Nephron progenitor cell (in vitro differentiated cells): ENCODE measurements around the gene ARL5C.

Experiments used
- DNase-seq: peaks from one replicate; pipeline ENCODE4 v3.0.0; 2021
- H3K27ac Mint-ChIP-seq: 2 replicates; pipeline ENCODE4 v1.8.0; 2021; ENCODE audit warnings: mild to moderate bottlenecking, moderate library complexity, mixed read lengths
- H3K27me3 Mint-ChIP-seq: 2 replicates; pipeline ENCODE4 v1.8.0; 2021; ENCODE audit warnings: mild to moderate bottlenecking, low read depth, mixed read lengths; ENCODE audit not compliant: poor library complexity
- H3K36me3 Mint-ChIP-seq: 2 replicates; pipeline ENCODE4 v1.8.0; 2021; ENCODE audit warnings: low read depth, mixed read lengths
- H3K4me1 Mint-ChIP-seq: 2 replicates; pipeline ENCODE4 v1.8.0; 2021; ENCODE audit warnings: mixed read lengths
- H3K4me3 Mint-ChIP-seq: 2 replicates; pipeline ENCODE4 v1.8.0; 2021; ENCODE audit warnings: mild to moderate bottlenecking, moderate library complexity, mixed read lengths
- H3K9me3 Mint-ChIP-seq: 2 replicates; pipeline ENCODE4 v1.8.0; 2021; ENCODE audit warnings: mild to moderate bottlenecking, moderate library complexity, mixed read lengths
- TF ChIP-seq, protein P1 (sequence below): fragments of 200-600 bp; sonication (generic); IDR thresholded peaks from 2 replicates; pipeline ENCODE4 v1.5.0; 2021; ENCODE audit warnings: antibody characterized with exemption

Gene ARL5C

DNA sequence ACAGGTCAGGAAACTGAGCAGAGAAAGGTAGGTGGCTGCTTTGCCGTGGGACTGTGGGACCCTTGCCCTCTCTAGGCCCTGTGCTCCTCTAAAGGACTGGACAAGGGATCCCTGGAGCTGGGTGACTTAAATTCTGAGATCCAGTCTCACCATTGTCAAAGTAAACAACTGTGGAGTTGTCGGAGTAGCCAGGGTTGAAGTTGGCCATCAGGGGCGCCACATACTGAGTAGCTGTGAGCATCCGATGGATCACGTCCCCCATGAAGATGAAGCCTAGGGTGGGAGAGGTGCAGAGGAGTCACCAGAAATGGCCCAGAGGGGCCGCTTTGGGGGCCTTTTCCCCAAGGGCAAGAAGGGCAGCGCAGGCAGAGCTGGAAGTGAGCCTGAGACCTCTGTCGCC lies 58.0 kb downstream of the ARL5C start:
- TF ChIP-seq, protein P1, sequence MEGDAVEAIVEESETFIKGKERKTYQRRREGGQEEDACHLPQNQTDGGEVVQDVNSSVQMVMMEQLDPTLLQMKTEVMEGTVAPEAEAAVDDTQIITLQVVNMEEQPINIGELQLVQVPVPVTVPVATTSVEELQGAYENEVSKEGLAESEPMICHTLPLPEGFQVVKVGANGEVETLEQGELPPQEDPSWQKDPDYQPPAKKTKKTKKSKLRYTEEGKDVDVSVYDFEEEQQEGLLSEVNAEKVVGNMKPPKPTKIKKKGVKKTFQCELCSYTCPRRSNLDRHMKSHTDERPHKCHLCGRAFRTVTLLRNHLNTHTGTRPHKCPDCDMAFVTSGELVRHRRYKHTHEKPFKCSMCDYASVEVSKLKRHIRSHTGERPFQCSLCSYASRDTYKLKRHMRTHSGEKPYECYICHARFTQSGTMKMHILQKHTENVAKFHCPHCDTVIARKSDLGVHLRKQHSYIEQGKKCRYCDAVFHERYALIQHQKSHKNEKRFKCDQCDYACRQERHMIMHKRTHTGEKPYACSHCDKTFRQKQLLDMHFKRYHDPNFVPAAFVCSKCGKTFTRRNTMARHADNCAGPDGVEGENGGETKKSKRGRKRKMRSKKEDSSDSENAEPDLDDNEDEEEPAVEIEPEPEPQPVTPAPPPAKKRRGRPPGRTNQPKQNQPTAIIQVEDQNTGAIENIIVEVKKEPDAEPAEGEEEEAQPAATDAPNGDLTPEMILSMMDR, result no peak
- Mint-ChIP-seq H3K27me3 (peaks cover 15% of the 10 kb centered on the region), H3K36me3 (no peaks in the 10 kb centered on the region), H3K9me3 (no peaks in the 10 kb centered on the region), H3K4me1 (peaks cover 41% of the 10 kb centered on the region), H3K4me3 (no peak overlapping the region), H3K27ac (peak overlapping the region; percentile 76)
- DNase-seq, result no peak

DNA sequence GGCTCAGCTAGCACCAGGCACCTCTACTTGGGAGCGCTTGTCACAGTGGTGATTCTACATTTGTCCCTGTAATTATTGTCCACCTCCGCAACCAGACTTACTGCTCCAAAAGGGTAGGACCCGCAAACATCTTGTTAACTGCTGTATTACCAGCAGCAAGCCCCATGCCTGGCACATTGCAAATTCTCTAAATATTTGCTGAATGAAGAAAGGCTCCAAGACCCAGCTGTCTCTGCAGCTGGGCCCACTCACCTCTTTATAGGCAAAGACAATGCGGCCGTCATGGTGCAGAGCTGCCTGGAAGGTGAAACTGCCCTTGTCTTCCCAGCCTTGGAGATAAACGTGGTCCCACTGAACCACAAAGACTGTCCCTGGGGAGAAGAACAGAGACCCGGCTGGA lies 58.8 kb downstream of the ARL5C start:
- H3K4me3 Mint-ChIP-seq, result no peak overlapping the region
- H3K9me3 Mint-ChIP-seq, result no peaks in the 10 kb centered on the region
- DNase-seq, result no peak
- peaks cover 37% of the 10 kb centered on the region for H3K4me1 Mint-ChIP-seq
- TF ChIP-seq, protein P1, result no peak
- H3K27me3 Mint-ChIP-seq, result peaks cover 15% of the 10 kb centered on the region
- no peak overlapping the region for H3K27ac Mint-ChIP-seq
- H3K36me3 Mint-ChIP-seq, result no peaks in the 10 kb centered on the region
